ENCODE data around the gene TBC1D2B. TPM values are rescaled to one million over a fixed set of nuclear protein-coding genes. Genes with fewer than 3 reads are reported as not detected.

Gene TBC1D2B
- total RNA-seq, 1 experiment from 2014 or later = 50.0 TPM

DNA sequence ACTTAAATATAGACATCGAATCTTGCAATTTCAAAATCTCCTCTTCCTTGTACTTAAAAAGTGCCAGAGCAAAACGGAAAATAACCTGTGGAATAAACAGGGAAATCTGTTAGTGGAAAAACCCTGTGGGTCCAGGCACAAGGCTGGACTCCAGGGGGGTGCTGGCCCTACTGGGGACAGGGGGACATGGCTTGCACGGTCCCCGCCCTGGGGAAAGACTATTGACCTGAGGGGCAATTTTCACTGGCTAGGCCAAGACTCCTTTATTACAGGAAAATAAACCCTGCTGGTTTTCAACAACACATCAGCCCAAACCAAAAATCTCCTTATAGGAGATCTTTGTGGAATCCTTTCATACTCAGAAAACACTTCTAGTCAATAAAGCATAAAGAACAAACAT lies 75.9 kb downstream of the TBC1D2B start:
- H3K4me1 Mint-ChIP-seq (ENCODE audit: low read depth, unreplicated experiment) = peaks cover 5% of the 10 kb centered on the region
- BruUV-seq (replicated peaks) = no TSS peak
- no peak overlapping the region for H3K4me3 Mint-ChIP-seq (ENCODE audit: low read depth, unreplicated experiment)
- H3K36me3 Mint-ChIP-seq (ENCODE audit: insufficient read depth, unreplicated experiment) = peaks cover 26% of the 10 kb centered on the region
- H3K9me3 Mint-ChIP-seq (ENCODE audit: low read depth, unreplicated experiment) = no peaks in the 10 kb centered on the region
- no peaks in the 10 kb centered on the region for H3K27me3 Mint-ChIP-seq (ENCODE audit: unreplicated experiment)
- CTCF ChIA-PET = no interaction called here
- DNase-seq = no peak
- no peak overlapping the region for H3K27ac Mint-ChIP-seq (ENCODE audit: unreplicated experiment)
- TF ChIP-seq, protein P1, sequence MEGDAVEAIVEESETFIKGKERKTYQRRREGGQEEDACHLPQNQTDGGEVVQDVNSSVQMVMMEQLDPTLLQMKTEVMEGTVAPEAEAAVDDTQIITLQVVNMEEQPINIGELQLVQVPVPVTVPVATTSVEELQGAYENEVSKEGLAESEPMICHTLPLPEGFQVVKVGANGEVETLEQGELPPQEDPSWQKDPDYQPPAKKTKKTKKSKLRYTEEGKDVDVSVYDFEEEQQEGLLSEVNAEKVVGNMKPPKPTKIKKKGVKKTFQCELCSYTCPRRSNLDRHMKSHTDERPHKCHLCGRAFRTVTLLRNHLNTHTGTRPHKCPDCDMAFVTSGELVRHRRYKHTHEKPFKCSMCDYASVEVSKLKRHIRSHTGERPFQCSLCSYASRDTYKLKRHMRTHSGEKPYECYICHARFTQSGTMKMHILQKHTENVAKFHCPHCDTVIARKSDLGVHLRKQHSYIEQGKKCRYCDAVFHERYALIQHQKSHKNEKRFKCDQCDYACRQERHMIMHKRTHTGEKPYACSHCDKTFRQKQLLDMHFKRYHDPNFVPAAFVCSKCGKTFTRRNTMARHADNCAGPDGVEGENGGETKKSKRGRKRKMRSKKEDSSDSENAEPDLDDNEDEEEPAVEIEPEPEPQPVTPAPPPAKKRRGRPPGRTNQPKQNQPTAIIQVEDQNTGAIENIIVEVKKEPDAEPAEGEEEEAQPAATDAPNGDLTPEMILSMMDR (IDR thresholded peaks at IDR 0.05; ENCODE audit: unreplicated experiment) = no peak
- intact Hi-C loops (cut with micrococcal nuclease; ENCODE audit: unreplicated experiment) = no loop called here

DNA sequence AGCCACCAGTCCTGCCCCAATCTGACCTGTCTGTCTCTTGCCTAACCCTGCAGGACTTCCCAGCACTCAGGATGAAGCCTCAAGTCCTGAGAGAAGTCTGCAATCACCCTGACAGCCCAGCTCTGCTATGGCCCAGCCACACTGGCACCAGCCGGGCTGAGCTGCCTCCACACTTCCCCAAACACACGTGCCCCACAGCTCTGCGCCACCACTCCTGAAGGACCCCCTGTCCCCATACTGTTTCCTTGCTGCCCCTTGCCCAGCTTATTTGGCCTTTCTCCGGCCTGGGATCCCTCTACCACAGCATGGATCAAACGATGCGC lies 76.6 kb downstream of the TBC1D2B start:
- Mint-ChIP-seq H3K36me3 (ENCODE audit: insufficient read depth, unreplicated experiment) (peaks cover 23% of the 10 kb centered on the region), H3K4me1 (ENCODE audit: low read depth, unreplicated experiment) (no peaks in the 10 kb centered on the region), H3K27me3 (ENCODE audit: unreplicated experiment) (no peaks in the 10 kb centered on the region), H3K9me3 (ENCODE audit: low read depth, unreplicated experiment) (no peaks in the 10 kb centered on the region), H3K27ac (ENCODE audit: unreplicated experiment) (no peak overlapping the region), H3K4me3 (ENCODE audit: low read depth, unreplicated experiment) (no peak overlapping the region)
- no TSS peak for BruUV-seq (replicated peaks)
- CTCF ChIA-PET = no interaction called here
- intact Hi-C loops (cut with micrococcal nuclease; ENCODE audit: unreplicated experiment) = no loop called here
- TF ChIP-seq, protein P1 (IDR thresholded peaks at IDR 0.05; ENCODE audit: unreplicated experiment) = no peak
- no peak for DNase-seq

DNA sequence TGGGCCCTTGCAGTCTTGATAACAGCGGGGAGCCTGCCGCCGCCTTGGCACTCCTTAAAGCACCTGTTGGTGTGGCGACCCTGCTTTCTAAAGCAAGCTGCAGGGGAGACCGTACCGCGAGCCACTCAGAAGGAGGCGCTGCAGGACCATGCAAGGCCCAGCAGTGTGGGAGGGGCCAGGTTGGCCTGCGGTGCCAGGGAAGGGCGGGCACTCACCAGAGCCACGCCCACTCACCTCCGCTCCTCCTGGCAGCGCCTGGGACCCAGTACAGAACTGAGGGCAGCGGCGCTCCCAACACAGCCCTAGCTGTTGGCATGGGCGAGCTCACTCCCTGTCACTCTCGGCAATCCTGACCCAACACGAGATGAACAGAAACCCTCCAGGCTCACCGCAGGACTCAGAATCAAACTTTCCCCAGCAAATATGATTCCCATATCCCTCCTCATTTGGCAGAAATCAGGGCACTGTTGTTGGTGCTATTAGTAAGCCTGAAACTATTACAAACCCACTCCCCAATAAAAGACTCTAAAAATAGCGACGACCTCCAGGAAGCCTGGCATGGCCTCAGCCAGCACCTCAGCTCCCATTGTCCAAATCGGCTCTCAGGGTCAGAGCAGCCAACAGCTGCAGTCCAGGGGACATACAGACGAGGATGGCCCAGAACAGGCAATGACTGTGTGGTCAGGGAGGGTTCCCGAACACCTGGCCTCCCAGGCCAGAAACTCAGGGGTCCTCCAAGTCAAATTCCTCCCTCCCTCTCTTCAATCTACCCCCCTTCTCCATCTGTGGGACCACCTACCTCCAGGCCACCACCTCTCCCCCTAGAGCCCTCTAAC lies 77.2 kb downstream of the TBC1D2B start:
- intact Hi-C loops (cut with micrococcal nuclease; ENCODE audit: unreplicated experiment) = no loop called here
- Mint-ChIP-seq H3K4me3 (ENCODE audit: low read depth, unreplicated experiment) (no peak overlapping the region), H3K4me1 (ENCODE audit: low read depth, unreplicated experiment) (no peaks in the 10 kb centered on the region), H3K27ac (ENCODE audit: unreplicated experiment) (no peak overlapping the region), H3K36me3 (ENCODE audit: insufficient read depth, unreplicated experiment) (peaks cover 23% of the 10 kb centered on the region), H3K27me3 (ENCODE audit: unreplicated experiment) (no peaks in the 10 kb centered on the region), H3K9me3 (ENCODE audit: low read depth, unreplicated experiment) (no peaks in the 10 kb centered on the region)
- TF ChIP-seq, protein P1 (IDR thresholded peaks at IDR 0.05; ENCODE audit: unreplicated experiment) = peak; percentile 14
- BruUV-seq (replicated peaks) = no TSS peak
- CTCF ChIA-PET = interaction anchor here (1.0 kb wide), 1 partner anchor 108 kb away, joined by 5 read pairs; no protein-coding TSS in a partner anchor
- DNase-seq = peak; percentile 57

DNA sequence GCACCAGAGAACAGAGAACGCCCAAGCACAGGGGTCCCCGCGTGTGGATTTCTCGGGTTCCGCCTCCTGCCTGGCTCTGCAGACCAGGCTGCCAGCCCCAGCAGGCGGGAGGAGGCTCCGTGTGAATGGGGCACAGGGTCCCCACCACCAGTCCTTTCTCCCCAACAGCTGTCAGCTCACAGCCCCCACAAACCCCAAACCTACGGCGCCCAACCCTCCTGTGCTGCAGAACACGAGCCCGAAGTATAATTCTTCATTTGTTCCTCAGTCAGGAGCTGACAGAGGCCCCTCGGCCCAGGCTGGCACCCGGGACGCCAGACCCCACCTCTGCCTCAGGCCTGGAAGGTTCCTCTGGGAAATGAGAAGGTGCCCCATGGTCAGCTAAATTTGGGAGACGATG lies 78.0 kb downstream of the TBC1D2B start:
- Mint-ChIP-seq H3K27ac (ENCODE audit: unreplicated experiment) (no peak overlapping the region), H3K4me3 (ENCODE audit: low read depth, unreplicated experiment) (no peak overlapping the region), H3K4me1 (ENCODE audit: low read depth, unreplicated experiment) (peaks cover under 1% of the 10 kb centered on the region), H3K27me3 (ENCODE audit: unreplicated experiment) (no peaks in the 10 kb centered on the region), H3K36me3 (ENCODE audit: insufficient read depth, unreplicated experiment) (peaks cover 22% of the 10 kb centered on the region), H3K9me3 (ENCODE audit: low read depth, unreplicated experiment) (no peaks in the 10 kb centered on the region)
- no TSS peak for BruUV-seq (replicated peaks)
- intact Hi-C loops (cut with micrococcal nuclease; ENCODE audit: unreplicated experiment) = no loop called here
- TF ChIP-seq, protein P1 (IDR thresholded peaks at IDR 0.05; ENCODE audit: unreplicated experiment) = no peak
- no peak for DNase-seq
- CTCF ChIA-PET = interaction anchor here (1.0 kb wide), 1 partner anchor 109 kb away, joined by 5 read pairs; no protein-coding TSS in a partner anchor
